HUES48 (cell line): ENCODE measurements around the gene POLE.
"Not testable (repeated sequence)": the region's sequence is repeated elsewhere in the genome, so short reads cannot be mapped to it uniquely, and the experiment has no call there.

Experiments
- H3K27ac ChIP-seq: one replicate; pipeline ENCODE4 v1.7.0; 2013; ENCODE audit warnings: low read depth, low read length, inconsistent platforms
- H3K27me3 ChIP-seq: 2 replicates; pipeline ENCODE4 v1.6.1; 2013; ENCODE audit warnings: mild to moderate bottlenecking, low read length; ENCODE audit not compliant: control insufficient read depth, insufficient read depth
- H3K36me3 ChIP-seq: 2 replicates; pipeline ENCODE4 v1.6.1; 2013; ENCODE audit warnings: low read length; ENCODE audit not compliant: control insufficient read depth, insufficient read depth
- H3K4me1 ChIP-seq: 2 replicates; pipeline ENCODE4 v1.6.1; 2013; ENCODE audit warnings: mild to moderate bottlenecking, low read length; ENCODE audit not compliant: control insufficient read depth, insufficient read depth
- H3K4me3 ChIP-seq: 2 replicates; pipeline ENCODE4 v1.5.1; 2013; ENCODE audit warnings: mild to moderate bottlenecking, low read depth, low read length
- H3K9ac ChIP-seq: 2 replicates; pipeline ENCODE4 v1.6.1; 2013; ENCODE audit warnings: mild to moderate bottlenecking, low read depth, low read length, moderate library complexity
- H3K9me3 ChIP-seq: 2 replicates; pipeline ENCODE4 v1.6.1; 2013; ENCODE audit warnings: low read length; ENCODE audit not compliant: control insufficient read depth, insufficient read depth

The POLE gene

GRCh38 chr12:132606466-132606865 is 80.7 kb downstream of the POLE start:
- Histone ChIP-seq H3K36me3 (no peaks in the 10 kb centered on the region), H3K9me3 (no peaks in the 10 kb centered on the region), H3K27me3 (peaks cover 95% of the 10 kb centered on the region), H3K9ac (no peak overlapping the region), H3K4me3 (no peak overlapping the region), H3K27ac (no peak overlapping the region), H3K4me1 (peaks cover 6% of the 10 kb centered on the region; the same call in 1 of the 2 replicates)

GRCh38 chr12:132605892-132606291 is 81.2 kb downstream of the POLE start:
- no peak overlapping the region for H3K9ac ChIP-seq
- H3K9me3 ChIP-seq: no peaks in the 10 kb centered on the region
- H3K27ac ChIP-seq: no peak overlapping the region
- no peaks in the 10 kb centered on the region for H3K36me3 ChIP-seq
- H3K27me3 ChIP-seq: peaks cover 96% of the 10 kb centered on the region
- no peak overlapping the region for H3K4me3 ChIP-seq
- peaks cover 6% of the 10 kb centered on the region; the same call in 1 of the 2 replicates for H3K4me1 ChIP-seq

- peaks cover 95% of the 10 kb centered on the region for H3K27me3 ChIP-seq
- peaks cover 6% of the 10 kb centered on the region; the same call in 1 of the 2 replicates for H3K4me1 ChIP-seq
- no peak overlapping the region for H3K27ac ChIP-seq
- H3K9ac ChIP-seq: no peak overlapping the region
- no peaks in the 10 kb centered on the region for H3K9me3 ChIP-seq
- no peaks in the 10 kb centered on the region for H3K36me3 ChIP-seq
- H3K4me3 ChIP-seq: no peak overlapping the region
Measured at GRCh38 chr12:132604668-132605441, 82.3 kb downstream of the POLE start.

- no peak overlapping the region for H3K27ac ChIP-seq
- H3K9ac ChIP-seq: no peak overlapping the region
- H3K4me3 ChIP-seq: no peak overlapping the region
- peaks cover 93% of the 10 kb centered on the region for H3K27me3 ChIP-seq
- peaks cover 6% of the 10 kb centered on the region; the same call in 1 of the 2 replicates for H3K4me1 ChIP-seq
- H3K9me3 ChIP-seq: no peaks in the 10 kb centered on the region
- H3K36me3 ChIP-seq: no peaks in the 10 kb centered on the region
Measured at GRCh38 chr12:132604151-132604618, 83.0 kb downstream of the POLE start.

- peaks cover 86% of the 10 kb centered on the region for H3K27me3 ChIP-seq
- no peaks in the 10 kb centered on the region for H3K9me3 ChIP-seq
- peaks cover 6% of the 10 kb centered on the region; the same call in 1 of the 2 replicates for H3K4me1 ChIP-seq
Measured at GRCh38 chr12:132603240-132604150, 83.6 kb downstream of the POLE start.

GRCh38 chr12:132602572-132603239 is 84.4 kb downstream of the POLE start:
- Histone ChIP-seq H3K27ac (no peak overlapping the region), H3K4me3 (no peak overlapping the region), H3K9me3 (no peaks in the 10 kb centered on the region), H3K27me3 (peaks cover 78% of the 10 kb centered on the region), H3K9ac (no peak overlapping the region), H3K36me3 (no peaks in the 10 kb centered on the region), H3K4me1 (peaks cover 6% of the 10 kb centered on the region; the same call in 1 of the 2 replicates)

More at GRCh38 chr12:132603240-132604150, 83.6 kb downstream of the POLE start:
- Histone ChIP-seq H3K4me3 (no peak overlapping the region), H3K27ac (no peak overlapping the region), H3K9ac (no peak overlapping the region), H3K36me3 (no peaks in the 10 kb centered on the region)

- Histone ChIP-seq H3K36me3 (no peaks in the 10 kb centered on the region), H3K4me3 (no peak overlapping the region), H3K9me3 (no peaks in the 10 kb centered on the region), H3K27ac (no peak overlapping the region), H3K27me3 (peaks cover 74% of the 10 kb centered on the region), H3K4me1 (peaks cover 6% of the 10 kb centered on the region; the same call in 1 of the 2 replicates), H3K9ac (no peak overlapping the region)
Measured at GRCh38 chr12:132601171-132601883, 85.8 kb downstream of the POLE start.

- Histone ChIP-seq H3K4me1 (peaks cover 6% of the 10 kb centered on the region; the same call in 1 of the 2 replicates), H3K4me3 (no peak overlapping the region; the same call in 1 of the 2 replicates), H3K36me3 (no peaks in the 10 kb centered on the region), H3K27ac (no peak overlapping the region), H3K27me3 (peaks cover 76% of the 10 kb centered on the region), H3K9me3 (no peaks in the 10 kb centered on the region), H3K9ac (no peak overlapping the region)
Measured at GRCh38 chr12:132600048-132601032, 86.8 kb downstream of the POLE start.

GRCh38 chr12:132599502-132599901 is 87.6 kb downstream of the POLE start:
- not testable (repeated sequence) for H3K9ac ChIP-seq, H3K27ac ChIP-seq, H3K4me1 ChIP-seq, H3K36me3 ChIP-seq, H3K4me3 ChIP-seq, H3K9me3 ChIP-seq
- H3K27me3 ChIP-seq: peaks cover 74% of the 10 kb centered on the region
